NCI-H1436 (cell line): ENCODE data around the gene NOTCH2.
A peak's percentile ranks its signal among the peaks of the same experiment; 100 is the strongest.

ENCODE experiments used
- DNase-seq: peaks from one replicate; lab custom pipeline; 2025; lab: John Stamatoyannopoulos, UW

NOTCH2 gene

GRCh38 chr1:119975006-119975405 lies 94.5 kb downstream of the NOTCH2 start:
- no peak for DNase-seq

GRCh38 chr1:119974013-119974412 lies 95.4 kb downstream of the NOTCH2 start:
- DNase-seq, result no peak

- no peak for DNase-seq
Observed at GRCh38 chr1:119971710-119972570, 97.5 kb downstream of the NOTCH2 start.

GRCh38 chr1:119968601-119969000 lies 100.9 kb downstream of the NOTCH2 start:
- DNase-seq, result no peak

GRCh38 chr1:119968068-119968492 lies 101.4 kb downstream of the NOTCH2 start:
- DNase-seq, result peak; percentile 35

- no peak for DNase-seq
Observed at GRCh38 chr1:119966681-119967080, 102.8 kb downstream of the NOTCH2 start.

GRCh38 chr1:119966020-119966419 lies 103.4 kb downstream of the NOTCH2 start:
- no peak for DNase-seq

- no peak for DNase-seq
Observed at GRCh38 chr1:119964673-119965363, 104.6 kb downstream of the NOTCH2 start.

GRCh38 chr1:119962296-119962968 lies 107.0 kb downstream of the NOTCH2 start:
- no peak for DNase-seq

- no peak for DNase-seq
Observed at GRCh38 chr1:119960501-119960900, 109.0 kb downstream of the NOTCH2 start.

- DNase-seq, result no peak
Observed at GRCh38 chr1:119959268-119960220, 109.9 kb downstream of the NOTCH2 start.

- no peak for DNase-seq
Observed at GRCh38 chr1:119958223-119958622, 111.2 kb downstream of the NOTCH2 start.

- no peak for DNase-seq
Observed at GRCh38 chr1:119956306-119956705, 113.2 kb downstream of the NOTCH2 start.

GRCh38 chr1:119954476-119955422 lies 114.7 kb downstream of the NOTCH2 start:
- DNase-seq, result no peak

GRCh38 chr1:119953266-119953998 lies 116.0 kb downstream of the NOTCH2 start:
- no peak for DNase-seq

- no peak for DNase-seq
Observed at GRCh38 chr1:119952496-119952895, 117.0 kb downstream of the NOTCH2 start.

GRCh38 chr1:119948342-119949214 lies 120.9 kb downstream of the NOTCH2 start:
- peak; percentile 71 for DNase-seq

GRCh38 chr1:119947468-119947867 lies 122.0 kb downstream of the NOTCH2 start:
- no peak for DNase-seq

GRCh38 chr1:119946724-119947123 lies 122.7 kb downstream of the NOTCH2 start:
- DNase-seq, result no peak
